ENCODE results near the gene GAS2L1. TPM values are rescaled to one million over a fixed set of nuclear protein-coding genes. Genes with fewer than 3 reads are reported as not detected.
A peak's percentile ranks its signal among the peaks of the same experiment; 100 is the strongest.

The GAS2L1 gene
- total and polyA plus RNA-seq, 4 donors, result 11.4 to 22.3 (median 21.2) TPM

DNA sequence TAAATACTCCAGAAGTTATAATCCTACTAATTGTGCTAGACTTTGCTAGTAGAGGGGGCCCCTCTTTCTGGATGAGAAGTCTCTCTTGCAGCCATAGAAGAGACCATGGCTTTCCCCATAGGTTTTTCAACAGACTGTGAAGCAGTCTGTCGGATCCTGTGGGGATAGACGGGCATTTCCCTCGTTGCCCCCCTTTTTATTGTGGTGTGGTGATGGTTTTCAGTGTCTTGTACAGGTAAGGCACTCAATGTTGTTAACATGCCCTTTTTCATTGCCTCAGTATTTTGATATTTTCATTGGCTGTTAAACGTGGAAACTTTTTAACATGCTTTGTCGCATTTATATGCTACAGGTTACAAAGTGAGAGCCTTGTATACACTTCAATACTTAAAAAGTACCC is 16.4 kb upstream of the GAS2L1 start:
- ATAC-seq (ENCODE audit: low FRiP score) (no peak), DNase-seq (no peak)
- intact Hi-C loops (cut with DNase I), result no loop called here
- Histone ChIP-seq H3K9me3 (ENCODE audit: control insufficient read depth, low read length) (no peaks in the 10 kb centered on the region), H3K27me3 (ENCODE audit: control insufficient read depth in 1 of 2, insufficient read depth in 2 of 2, low read length in 1 of 2) (no peaks in the 10 kb centered on the region), H3K4me3 (ENCODE audit: low read length in 2 of 2) (no peak overlapping the region), H3K27ac (ENCODE audit: low read depth in 1 of 2, low read length in 2 of 2) (no peak overlapping the region), H3K4me1 (ENCODE audit: control insufficient read depth in 1 of 2, insufficient read depth in 2 of 2, low read length in 2 of 2) (no peaks in the 10 kb centered on the region), H3K36me3 (ENCODE audit: control insufficient read depth in 1 of 2, insufficient read depth in 2 of 2, low read length in 1 of 2) (peaks cover 5 to 11% of the 10 kb centered on the region in 2 donors)
- WGBS, 2 donors, result 46 to 50% methylated on average over 5 of the region's 5 CpGs

DNA sequence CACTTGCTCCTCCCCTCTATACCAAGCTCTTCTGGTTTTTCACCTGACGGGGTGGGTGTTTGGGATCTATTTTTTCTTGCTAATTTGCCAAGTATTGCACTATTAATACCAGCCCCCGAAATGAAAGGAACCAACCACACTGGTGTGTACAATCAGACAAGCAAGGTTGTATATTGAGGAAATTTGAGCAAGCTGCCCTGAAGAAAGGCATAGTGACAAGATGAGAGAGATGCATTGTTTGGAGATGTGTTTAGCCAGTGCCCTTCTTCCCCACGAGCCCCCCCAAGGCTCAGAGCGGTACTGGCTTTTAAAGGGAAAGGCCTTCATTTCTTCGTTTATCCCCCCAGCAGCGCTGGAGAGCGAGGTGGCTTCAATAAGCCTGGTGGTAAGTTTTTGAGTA is 15.2 kb upstream of the GAS2L1 start:
- Histone ChIP-seq H3K36me3 (ENCODE audit: control insufficient read depth in 1 of 2, insufficient read depth in 2 of 2, low read length in 1 of 2) (peaks cover 9 to 11% of the 10 kb centered on the region in 2 donors), H3K9me3 (ENCODE audit: control insufficient read depth, low read length) (no peaks in the 10 kb centered on the region), H3K27me3 (ENCODE audit: control insufficient read depth in 1 of 2, insufficient read depth in 2 of 2, low read length in 1 of 2) (no peaks in the 10 kb centered on the region), H3K4me1 (ENCODE audit: control insufficient read depth in 1 of 2, insufficient read depth in 2 of 2, low read length in 2 of 2) (no peaks in the 10 kb centered on the region), H3K27ac (ENCODE audit: low read depth in 1 of 2, low read length in 2 of 2) (no peak overlapping the region), H3K4me3 (ENCODE audit: low read length in 2 of 2) (no peak overlapping the region)
- DNase-seq, result no peak
- WGBS, 2 donors, result 63 to 68% methylated on average over 7 of the region's 7 CpGs
- ATAC-seq (ENCODE audit: low FRiP score), result no peak
- intact Hi-C loops (cut with DNase I), result no loop called here

DNA sequence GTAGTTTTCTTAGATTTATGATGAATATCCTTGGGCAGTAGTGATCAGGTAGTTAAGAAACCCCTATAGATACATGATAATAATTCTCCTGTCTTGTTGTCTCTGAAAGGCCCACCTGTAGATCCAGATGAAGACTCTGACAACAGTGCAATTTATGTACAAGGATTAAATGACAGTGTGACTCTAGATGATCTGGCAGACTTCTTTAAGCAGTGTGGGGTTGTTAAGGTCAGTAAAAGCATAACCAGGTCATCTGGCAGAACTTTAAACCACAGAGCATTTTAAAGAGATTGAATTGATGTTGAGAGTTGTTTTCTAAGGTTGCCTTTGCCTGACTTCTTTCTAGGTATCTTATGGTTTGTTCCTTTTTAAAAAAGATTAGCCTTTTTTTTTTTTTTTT is 14.1 kb upstream of the GAS2L1 start:
- ATAC-seq (ENCODE audit: low FRiP score), result no peak
- no peak for DNase-seq
- no peak overlapping the region for H3K4me3 ChIP-seq (ENCODE audit: low read length in 2 of 2)
- intact Hi-C loops (cut with DNase I), result no loop called here
- H3K4me1 ChIP-seq (ENCODE audit: control insufficient read depth in 1 of 2, insufficient read depth in 2 of 2, low read length in 2 of 2), result no peaks in the 10 kb centered on the region
- H3K27me3 ChIP-seq (ENCODE audit: control insufficient read depth in 1 of 2, insufficient read depth in 2 of 2, low read length in 1 of 2), result no peaks in the 10 kb centered on the region
- no peaks in the 10 kb centered on the region for H3K9me3 ChIP-seq (ENCODE audit: control insufficient read depth, low read length)
- peaks cover 13 to 14% of the 10 kb centered on the region in 2 donors for H3K36me3 ChIP-seq (ENCODE audit: control insufficient read depth in 1 of 2, insufficient read depth in 2 of 2, low read length in 1 of 2)
- no peak overlapping the region for H3K27ac ChIP-seq (ENCODE audit: low read depth in 1 of 2, low read length in 2 of 2)

DNA sequence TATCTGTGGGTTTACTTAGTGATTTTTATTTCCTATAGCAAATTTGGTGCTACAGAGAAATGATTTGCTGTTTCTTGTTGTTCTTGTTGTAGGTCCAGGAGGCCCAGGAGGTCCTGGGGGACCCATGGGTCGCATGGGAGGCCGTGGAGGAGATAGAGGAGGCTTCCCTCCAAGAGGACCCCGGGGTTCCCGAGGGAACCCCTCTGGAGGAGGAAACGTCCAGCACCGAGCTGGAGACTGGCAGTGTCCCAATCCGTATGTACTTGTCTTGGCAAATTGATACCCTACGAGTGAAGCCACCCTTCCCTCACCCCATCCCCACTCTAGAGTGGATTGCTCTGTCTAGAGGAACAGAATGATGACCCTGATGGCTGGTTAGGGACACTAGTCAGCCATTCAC is 7.8 kb upstream of the GAS2L1 start:
- ATAC-seq (ENCODE audit: low FRiP score) (no peak), DNase-seq (peak in 1 of 2 donors; percentile 34)
- Histone ChIP-seq H3K4me1 (ENCODE audit: control insufficient read depth in 1 of 2, insufficient read depth in 2 of 2, low read length in 2 of 2) (no peaks in the 10 kb centered on the region), H3K4me3 (ENCODE audit: low read length in 2 of 2) (no peak overlapping the region), H3K27ac (ENCODE audit: low read depth in 1 of 2, low read length in 2 of 2) (no peak overlapping the region), H3K27me3 (ENCODE audit: control insufficient read depth in 1 of 2, insufficient read depth in 2 of 2, low read length in 1 of 2) (no peaks in the 10 kb centered on the region), H3K36me3 (ENCODE audit: control insufficient read depth in 1 of 2, insufficient read depth in 2 of 2, low read length in 1 of 2) (peaks cover 8 to 29% of the 10 kb centered on the region in 2 donors), H3K9me3 (ENCODE audit: control insufficient read depth, low read length) (no peaks in the 10 kb centered on the region)
- WGBS, 2 donors, result 50 to 56% methylated on average over 8 of the region's 8 CpGs
- intact Hi-C loops (cut with DNase I), result no loop called here

DNA sequence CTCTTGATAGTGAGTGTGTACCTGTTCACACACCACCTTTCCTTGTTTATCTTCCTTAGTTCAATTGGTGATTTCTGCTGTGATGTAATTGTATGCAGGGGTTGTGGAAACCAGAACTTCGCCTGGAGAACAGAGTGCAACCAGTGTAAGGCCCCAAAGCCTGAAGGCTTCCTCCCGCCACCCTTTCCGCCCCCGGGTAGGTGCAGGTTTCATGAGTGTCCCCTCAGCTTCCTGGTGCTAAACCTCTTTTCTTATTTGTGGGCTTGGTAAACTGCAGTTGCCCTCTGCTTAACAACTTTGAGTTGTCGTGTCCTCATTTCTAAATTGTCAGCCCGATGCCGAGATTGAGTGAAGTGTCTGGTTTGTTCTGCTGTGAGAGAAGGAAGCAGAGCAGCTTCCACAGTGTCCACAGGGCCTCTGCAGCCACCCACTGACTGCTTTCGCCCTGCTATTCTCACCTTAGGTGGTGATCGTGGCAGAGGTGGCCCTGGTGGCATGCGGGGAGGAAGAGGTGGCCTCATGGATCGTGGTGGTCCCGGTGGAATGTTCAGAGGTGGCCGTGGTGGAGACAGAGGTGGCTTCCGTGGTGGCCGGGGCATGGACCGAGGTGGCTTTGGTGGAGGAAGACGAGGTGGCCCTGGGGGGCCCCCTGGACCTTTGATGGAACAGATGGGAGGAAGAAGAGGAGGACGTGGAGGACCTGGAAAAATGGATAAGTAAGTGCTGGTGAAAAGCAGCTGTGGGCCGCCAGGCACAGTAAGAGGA is 7.1 kb upstream of the GAS2L1 start:
- peak in 1 of 2 donors; percentile 61 for DNase-seq
- WGBS, 2 donors, result 87 to 88% methylated on average over 19 of the region's 19 CpGs
- H3K4me3 ChIP-seq (ENCODE audit: low read length in 2 of 2), result no peak overlapping the region
- ATAC-seq (ENCODE audit: low FRiP score), result no peak
- intact Hi-C loops (cut with DNase I), result no loop called here
- no peaks in the 10 kb centered on the region for H3K27me3 ChIP-seq (ENCODE audit: control insufficient read depth in 1 of 2, insufficient read depth in 2 of 2, low read length in 1 of 2)
- peaks cover 6 to 29% of the 10 kb centered on the region in 2 donors for H3K36me3 ChIP-seq (ENCODE audit: control insufficient read depth in 1 of 2, insufficient read depth in 2 of 2, low read length in 1 of 2)
- H3K9me3 ChIP-seq (ENCODE audit: control insufficient read depth, low read length), result no peaks in the 10 kb centered on the region
- H3K4me1 ChIP-seq (ENCODE audit: control insufficient read depth in 1 of 2, insufficient read depth in 2 of 2, low read length in 2 of 2), result no peaks in the 10 kb centered on the region
- H3K27ac ChIP-seq (ENCODE audit: low read depth in 1 of 2, low read length in 2 of 2), result no peak overlapping the region

DNA sequence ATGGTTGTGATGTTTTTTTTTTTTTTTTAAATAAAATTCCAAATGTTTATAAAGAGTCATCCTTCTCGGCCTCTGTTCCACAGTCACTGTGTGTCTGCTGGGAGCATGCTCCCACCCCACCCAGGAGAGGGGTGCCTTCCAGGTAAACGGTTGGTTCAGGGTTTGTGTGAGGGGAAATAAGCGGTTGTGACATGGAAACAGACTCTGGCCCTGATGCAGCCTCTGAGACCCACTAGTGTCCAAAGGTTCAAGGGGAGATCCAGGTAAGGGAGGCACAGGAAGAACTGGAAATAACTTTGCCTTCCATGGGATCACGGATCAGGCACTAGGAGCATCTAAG is 6.0 kb upstream of the GAS2L1 start:
- H3K4me1 ChIP-seq (ENCODE audit: control insufficient read depth in 1 of 2, insufficient read depth in 2 of 2, low read length in 2 of 2), result no peaks in the 10 kb centered on the region
- H3K27me3 ChIP-seq (ENCODE audit: control insufficient read depth in 1 of 2, insufficient read depth in 2 of 2, low read length in 1 of 2), result no peaks in the 10 kb centered on the region
- no peaks in the 10 kb centered on the region for H3K9me3 ChIP-seq (ENCODE audit: control insufficient read depth, low read length)
- H3K27ac ChIP-seq (ENCODE audit: low read depth in 1 of 2, low read length in 2 of 2), result no peak overlapping the region
- 67 to 68% methylated on average over 4 of the region's 4 CpGs for WGBS, 2 donors
- DNase-seq (peak in 1 of 2 donors; percentile 43), ATAC-seq (ENCODE audit: low FRiP score) (no peak)
- intact Hi-C loops (cut with DNase I), result no loop called here
- H3K4me3 ChIP-seq (ENCODE audit: low read length in 2 of 2), result no peak overlapping the region
- H3K36me3 ChIP-seq (ENCODE audit: control insufficient read depth in 1 of 2, insufficient read depth in 2 of 2, low read length in 1 of 2), result peaks cover 6 to 29% of the 10 kb centered on the region in 2 donors

DNA sequence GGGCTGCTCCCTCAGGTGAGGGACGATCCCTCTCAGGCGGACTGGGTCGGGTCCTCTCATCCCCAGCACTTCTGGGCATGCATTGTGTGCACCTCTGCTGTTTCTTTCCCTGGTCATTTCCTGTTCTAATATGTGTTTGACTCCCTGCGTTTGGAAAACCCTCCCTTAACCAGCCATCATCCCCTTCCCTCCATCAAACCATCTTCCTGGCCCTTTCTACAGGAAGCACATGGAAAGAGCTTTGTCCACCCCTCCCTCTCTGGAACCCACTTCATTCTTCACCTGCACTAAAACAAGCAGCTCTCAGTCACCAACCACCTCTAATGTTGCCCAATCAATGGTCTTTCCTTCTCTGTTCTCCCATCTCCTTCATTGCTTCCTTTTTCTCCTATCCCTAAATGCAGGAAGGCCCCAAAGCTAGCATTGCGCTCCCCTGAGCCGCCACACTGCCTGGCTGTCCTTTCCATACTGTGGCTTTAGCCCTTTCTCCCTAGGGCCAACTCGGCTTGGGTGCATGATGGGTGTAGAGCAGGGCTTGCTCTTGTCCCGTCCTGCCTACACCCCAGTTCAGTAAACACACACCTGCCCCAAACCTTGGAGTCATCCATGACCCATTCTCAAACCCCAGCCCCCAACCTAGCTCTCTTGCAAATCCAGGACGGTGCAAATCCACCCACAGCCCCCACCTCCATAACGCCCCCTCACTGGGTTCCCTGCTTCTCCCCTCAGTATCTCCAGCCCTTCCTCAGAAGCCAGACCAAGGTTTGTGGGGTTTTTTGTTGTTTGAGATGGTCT is 5.4 kb upstream of the GAS2L1 start:
- intact Hi-C loops (cut with DNase I), result no loop called here
- WGBS, 2 donors, result 73 to 75% methylated on average over 10 of the region's 10 CpGs
- Histone ChIP-seq H3K4me1 (ENCODE audit: control insufficient read depth in 1 of 2, insufficient read depth in 2 of 2, low read length in 2 of 2) (no peaks in the 10 kb centered on the region), H3K36me3 (ENCODE audit: control insufficient read depth in 1 of 2, insufficient read depth in 2 of 2, low read length in 1 of 2) (peaks cover 6 to 26% of the 10 kb centered on the region in 2 donors), H3K27me3 (ENCODE audit: control insufficient read depth in 1 of 2, insufficient read depth in 2 of 2, low read length in 1 of 2) (no peaks in the 10 kb centered on the region), H3K4me3 (ENCODE audit: low read length in 2 of 2) (no peak overlapping the region), H3K9me3 (ENCODE audit: control insufficient read depth, low read length) (no peaks in the 10 kb centered on the region), H3K27ac (ENCODE audit: low read depth in 1 of 2, low read length in 2 of 2) (no peak overlapping the region)
- ATAC-seq (ENCODE audit: low FRiP score) (no peak), DNase-seq (peak in 1 of 2 donors; percentile 66)

DNA sequence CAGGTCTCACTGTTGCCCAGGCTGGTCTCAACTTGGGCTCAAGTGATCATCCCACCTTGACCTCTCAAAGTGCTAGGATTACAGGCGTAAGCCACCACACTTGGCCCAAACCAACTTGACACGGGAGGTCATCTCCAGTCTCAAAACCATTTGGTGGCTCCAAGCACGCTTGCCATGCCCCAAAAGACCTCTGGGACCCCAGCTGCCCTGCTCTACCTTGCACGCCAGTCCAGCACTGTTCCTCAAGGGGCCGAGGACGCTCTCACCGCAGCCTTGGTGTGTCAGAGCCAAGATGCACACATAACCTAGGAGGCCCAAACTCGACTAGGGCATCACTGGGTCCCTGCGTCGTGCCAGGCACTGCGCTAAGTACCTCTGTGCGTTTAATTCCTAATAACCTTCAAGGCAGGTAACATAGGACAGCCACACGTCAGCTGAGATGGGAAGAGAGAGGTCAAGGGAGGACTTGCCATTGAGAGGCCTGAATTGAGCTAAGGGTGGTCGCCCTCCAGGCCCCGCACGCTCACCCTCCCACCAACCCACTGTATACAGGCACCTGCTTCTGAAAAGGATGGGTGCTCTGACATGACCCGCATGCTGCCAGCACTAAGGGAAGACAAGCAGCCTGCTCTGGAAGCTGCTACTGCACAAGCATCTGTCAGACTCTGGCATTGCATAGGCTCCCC is 4.6 kb upstream of the GAS2L1 start:
- H3K4me1 ChIP-seq (ENCODE audit: control insufficient read depth in 1 of 2, insufficient read depth in 2 of 2, low read length in 2 of 2), result no peaks in the 10 kb centered on the region
- peak in 1 of 2 donors; percentile 70 for DNase-seq
- H3K27me3 ChIP-seq (ENCODE audit: control insufficient read depth in 1 of 2, insufficient read depth in 2 of 2, low read length in 1 of 2), result no peaks in the 10 kb centered on the region
- peaks cover 6 to 22% of the 10 kb centered on the region in 2 donors for H3K36me3 ChIP-seq (ENCODE audit: control insufficient read depth in 1 of 2, insufficient read depth in 2 of 2, low read length in 1 of 2)
- ATAC-seq (ENCODE audit: low FRiP score), result no peak
- H3K27ac ChIP-seq (ENCODE audit: low read depth in 1 of 2, low read length in 2 of 2), result no peak overlapping the region
- intact Hi-C loops (cut with DNase I), result no loop called here
- H3K4me3 ChIP-seq (ENCODE audit: low read length in 2 of 2), result no peak overlapping the region
- H3K9me3 ChIP-seq (ENCODE audit: control insufficient read depth, low read length), result no peaks in the 10 kb centered on the region
- 81 to 82% methylated on average over 17 of the region's 17 CpGs for WGBS, 2 donors
